Fibroblast of skin of abdomen (primary cell): ENCODE data around the gene NELL2.
"Not testable (repeated sequence)": the region's sequence is repeated elsewhere in the genome, so short reads cannot be mapped to it uniquely, and the experiment has no call there.

Experiments used
- DNase-seq: peaks from one replicate; pipeline ENCODE4 v3.0.0-alpha.2; 2013

Gene NELL2

DNA sequence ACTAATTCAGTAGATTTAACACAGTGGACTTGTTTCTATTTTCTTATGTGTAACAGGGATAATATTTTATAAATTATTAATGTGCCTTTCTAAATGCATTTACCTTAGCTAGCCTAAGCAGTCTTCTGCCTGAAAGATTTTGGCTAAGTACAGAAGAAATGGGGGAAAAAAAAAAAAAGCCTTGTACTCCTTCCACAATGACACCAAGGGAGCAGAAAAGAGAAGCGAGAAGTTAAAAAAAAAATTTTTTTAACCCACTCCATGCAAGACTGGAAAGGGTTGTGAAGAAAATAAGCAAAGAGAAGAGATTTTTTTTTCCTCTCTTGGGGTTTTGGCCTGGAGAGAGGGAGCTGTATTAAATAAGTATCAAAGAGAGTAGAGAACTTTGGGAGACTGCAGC, 28.7 kb downstream of the NELL2 start:
- DNase-seq, result no peak

DNA sequence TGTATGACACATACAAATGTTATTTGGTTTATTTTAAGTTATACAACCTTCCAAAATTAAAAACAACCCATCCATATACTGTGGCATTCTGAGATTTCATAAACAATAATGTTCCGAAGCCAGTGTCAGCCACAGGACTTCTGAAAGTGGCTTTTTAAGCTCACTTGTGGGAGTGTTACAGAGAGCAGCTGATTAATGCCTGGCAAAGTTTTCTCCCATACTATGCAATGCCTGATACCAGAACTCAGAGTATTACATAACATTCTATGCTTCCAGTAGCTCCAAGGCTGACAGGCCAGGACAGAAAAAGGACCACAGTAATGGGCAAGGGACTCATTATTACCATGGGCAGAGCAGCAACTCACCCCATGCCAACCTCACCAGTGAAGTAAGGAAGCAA, 29.3 kb downstream of the NELL2 start:
- DNase-seq, result no peak

DNA sequence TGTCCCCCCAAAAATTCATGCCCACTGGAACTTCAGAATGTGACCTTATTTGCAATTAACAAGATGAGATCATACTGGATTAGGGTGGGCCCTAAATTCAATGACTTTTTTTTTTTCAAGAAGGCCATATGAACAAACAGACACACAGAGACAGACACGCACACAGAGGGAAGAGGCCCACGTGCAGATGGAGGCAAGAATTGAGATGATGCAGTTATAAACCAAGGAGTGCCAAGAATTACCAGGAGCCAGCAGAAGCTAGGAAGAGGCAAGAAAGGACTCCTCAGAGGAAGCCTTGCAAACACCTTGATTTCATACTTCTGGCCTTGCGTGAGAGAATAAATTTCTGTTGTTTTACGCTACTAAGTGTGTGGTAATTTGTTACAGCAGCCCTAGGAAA, 33.4 kb downstream of the NELL2 start:
- no peak for DNase-seq

DNA sequence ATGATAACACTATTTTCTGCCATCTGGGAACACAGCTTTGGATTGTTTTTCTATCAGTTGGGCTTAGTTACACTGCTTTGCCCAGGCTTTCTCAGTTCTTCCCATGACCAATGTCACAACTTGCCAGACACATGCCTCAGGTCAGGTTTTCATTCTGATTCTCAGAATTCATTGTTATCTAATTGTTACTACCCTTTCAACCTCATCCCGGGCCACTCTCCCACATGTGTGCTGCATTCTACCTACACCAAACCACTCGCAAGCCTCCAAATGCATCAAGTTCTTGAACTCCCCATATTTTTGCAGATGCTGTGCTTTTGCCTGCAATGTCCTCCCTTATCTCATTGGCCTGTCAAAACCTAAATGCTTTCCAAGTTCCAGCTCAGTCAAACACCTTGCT, 36.3 kb downstream of the NELL2 start:
- DNase-seq, result no peak

DNA sequence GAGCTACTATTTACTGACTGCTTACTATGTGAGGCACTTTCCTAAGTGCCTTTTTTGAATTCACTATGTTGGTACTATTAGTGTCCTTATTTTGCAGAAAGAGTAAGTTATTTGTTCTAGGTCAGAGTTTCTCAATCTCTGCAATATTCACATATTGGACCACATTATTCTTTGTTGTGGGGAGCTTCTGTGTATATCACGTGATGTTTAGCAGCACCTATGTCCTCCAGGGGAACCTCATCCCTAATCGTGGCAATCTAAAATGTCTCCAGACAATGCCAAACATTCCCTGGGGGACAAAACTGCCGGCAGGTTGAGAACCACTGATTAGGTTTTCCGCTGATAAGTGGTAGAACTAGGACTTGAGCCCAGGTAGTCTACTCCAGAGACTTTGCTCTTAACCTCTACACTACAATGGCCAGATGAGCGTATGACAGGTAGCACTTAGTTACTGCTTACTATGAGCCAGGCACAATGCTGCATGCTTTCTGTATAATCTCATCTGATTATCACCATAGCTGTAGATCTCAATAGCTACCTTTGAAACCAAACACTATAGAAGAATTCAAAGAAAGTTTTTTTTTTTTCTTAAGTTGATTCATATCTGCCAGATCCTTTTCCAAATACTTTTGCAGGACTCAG, 38.9 kb downstream of the NELL2 start:
- DNase-seq, result no peak

DNA sequence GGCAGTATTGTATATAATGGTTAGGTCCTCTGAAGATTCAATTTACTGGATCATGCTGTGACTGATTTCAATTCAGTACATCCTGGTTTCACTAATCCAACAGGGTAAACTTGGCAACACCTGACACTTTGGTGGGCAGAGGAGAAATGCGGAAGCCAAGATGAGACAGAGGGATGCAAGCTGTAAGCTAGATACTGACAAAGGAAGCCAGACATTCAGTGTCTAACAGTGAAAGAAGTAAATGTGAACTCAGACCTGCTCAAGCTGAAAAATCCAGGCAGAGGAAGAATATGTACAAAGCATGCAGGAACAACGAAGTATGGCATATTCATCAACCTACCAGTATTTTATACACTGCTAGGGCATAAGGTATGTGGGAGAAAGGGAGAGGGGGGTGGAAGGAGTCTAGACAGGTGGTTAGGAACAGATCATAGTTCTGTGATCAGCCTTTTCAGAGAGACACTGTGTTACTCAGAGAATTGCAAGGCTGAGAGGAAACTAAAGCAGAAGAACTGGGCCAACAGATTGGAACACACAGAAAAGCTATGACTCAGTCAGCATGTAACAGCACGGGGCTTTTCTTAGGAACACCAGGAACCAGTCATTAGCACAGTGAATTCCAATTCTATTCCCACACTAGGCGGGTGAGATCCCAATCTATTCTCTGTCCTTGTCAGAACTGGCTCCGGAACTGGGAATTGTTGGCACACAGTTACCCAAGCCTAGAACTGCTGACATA, 40.3 kb downstream of the NELL2 start:
- DNase-seq, result no peak

DNA sequence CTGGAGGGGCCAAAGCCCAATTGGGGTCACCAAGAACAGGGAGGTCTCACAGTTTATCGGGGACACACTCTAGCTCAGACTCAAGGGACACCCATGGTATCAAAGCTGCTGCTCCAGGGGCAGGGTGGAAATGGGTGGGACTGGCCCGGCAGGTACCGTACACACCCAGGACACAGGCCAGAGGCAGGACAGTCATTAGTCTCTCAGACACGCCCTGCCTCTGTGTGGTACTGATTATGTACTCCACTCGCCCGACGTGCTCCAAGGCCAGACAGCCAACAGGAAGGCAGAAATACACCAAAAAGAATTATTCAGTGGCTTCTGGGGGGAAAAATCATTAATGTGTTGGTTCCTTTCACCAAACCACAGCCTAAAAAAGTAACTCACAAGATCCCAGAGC, 41.1 kb downstream of the NELL2 start:
- DNase-seq, result not testable (repeated sequence)

DNA sequence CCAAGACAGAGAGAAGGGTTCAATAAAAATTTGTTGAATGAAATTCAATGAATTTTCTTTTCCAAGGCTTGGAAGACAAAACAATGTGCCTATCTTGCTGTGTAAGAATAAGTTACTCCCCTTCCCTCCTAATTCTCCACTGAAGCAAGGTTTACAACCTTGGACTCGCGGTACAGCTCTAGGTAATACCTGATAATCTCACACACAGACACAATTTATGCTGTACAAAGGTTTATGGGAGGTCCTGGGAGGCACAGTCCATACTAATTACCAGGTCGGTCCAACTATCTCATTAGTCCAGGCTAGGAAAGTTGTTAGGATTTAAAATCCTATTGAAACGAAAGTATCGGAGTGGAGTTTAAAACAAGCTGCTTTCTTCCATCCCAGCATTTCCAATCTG, 42.6 kb downstream of the NELL2 start:
- DNase-seq, result no peak

DNA sequence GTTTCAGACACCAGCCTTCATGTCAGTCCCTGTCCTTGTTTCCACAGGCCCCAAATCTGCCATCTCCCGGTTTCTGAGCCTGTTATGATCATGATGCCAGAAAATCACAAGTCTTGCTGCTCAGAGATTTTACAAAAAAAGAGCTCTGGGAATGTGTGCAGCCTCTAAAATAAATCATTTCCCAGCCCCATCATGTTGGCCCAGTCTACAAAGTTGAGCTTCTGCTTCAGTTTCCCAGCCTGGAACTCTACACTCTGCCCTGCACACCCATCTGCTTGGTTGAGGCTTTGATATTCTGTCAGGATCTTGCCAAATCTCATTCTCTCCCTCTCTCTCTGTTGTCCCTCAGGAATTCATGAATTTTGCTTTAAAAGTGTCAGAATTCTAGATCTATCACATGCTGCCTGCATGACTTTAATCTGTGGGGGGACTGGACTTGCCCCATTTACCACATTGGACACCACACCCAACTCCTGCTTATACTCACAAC, 45.5 kb downstream of the NELL2 start:
- DNase-seq, result no peak

DNA sequence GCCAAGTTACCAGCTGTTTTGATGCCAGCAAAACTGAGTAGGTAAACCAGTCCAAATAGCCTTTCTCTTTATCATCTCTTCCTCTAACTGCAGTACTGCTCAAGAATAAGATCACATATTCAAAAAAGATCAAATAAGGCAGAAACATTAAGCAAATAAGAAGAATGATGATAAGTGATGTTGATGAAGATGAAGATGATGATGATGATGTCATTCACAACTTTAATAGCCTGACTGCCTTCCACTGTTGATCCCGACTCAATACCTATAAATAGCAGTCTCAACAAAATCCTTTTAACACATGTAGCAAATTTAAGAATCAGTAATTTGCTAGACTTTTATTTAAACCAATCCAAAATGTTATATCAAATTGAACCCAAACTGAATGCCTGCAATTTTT, 47.1 kb downstream of the NELL2 start:
- no peak for DNase-seq

DNA sequence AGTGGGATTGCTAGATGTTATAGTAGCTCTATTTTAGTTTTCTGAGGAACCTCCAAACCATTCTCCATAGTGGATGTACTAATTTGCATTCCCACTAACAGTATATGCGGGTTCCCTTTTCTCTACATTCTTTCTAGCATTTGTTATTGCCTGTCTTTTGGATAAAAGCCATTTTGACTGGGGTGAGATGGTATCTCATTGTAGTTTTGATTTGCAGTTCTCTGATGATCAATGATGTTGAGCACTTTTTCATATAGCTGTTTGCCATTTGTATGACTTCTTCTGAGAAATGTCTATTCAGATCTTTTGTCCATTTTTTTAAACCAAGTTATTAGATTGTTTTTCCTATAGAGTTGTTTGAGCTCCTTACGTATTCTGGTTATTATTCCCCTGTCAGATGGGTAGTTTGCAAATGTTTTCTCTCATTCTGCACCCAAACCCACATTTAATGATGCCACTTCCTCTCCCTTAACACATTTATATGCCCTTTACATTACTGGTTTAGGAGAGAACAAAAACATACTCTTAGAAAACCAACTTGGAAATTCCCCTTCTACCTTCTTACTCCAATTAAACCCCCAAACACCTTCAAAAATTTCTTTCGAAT, 48.2 kb downstream of the NELL2 start:
- no peak for DNase-seq

DNA sequence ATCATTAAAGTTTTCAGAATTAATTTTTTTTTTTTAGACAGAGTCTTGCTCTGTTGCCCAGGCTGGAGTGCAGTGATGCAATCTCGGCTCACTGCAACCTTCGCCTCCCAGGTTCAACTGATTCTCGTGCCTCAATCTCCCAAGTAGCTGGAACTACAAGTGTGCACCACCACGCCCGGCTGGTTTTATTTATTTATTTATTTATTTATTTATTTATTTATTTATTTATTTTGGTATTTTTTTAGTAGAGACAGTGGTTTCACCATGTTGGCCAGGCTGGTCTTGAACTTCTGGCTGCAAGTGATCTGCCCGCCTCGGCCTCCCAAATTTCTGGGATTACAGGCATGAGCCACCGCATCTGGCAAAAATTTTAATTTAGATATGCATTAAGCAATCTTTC, 54.4 kb downstream of the NELL2 start:
- DNase-seq, result not testable (repeated sequence)

DNA sequence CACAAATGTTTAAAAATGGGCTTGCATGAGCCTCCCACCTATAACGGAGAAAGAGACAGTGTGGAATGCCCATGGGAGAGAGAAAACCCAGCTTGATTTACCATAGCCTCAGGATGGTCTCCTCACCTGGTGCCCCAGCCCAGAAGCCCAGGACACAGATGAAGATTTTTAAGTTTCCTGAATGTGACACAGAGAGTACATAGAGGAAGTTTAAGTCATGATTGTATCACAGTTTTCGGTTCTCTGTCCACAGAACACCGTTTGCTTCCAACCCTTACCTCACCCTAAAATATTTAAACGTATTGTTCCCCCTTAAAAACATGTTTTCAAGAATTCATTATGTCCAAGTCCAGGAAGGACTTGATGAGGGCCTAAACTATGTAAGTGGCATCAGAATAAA, 56.2 kb downstream of the NELL2 start:
- no peak for DNase-seq

DNA sequence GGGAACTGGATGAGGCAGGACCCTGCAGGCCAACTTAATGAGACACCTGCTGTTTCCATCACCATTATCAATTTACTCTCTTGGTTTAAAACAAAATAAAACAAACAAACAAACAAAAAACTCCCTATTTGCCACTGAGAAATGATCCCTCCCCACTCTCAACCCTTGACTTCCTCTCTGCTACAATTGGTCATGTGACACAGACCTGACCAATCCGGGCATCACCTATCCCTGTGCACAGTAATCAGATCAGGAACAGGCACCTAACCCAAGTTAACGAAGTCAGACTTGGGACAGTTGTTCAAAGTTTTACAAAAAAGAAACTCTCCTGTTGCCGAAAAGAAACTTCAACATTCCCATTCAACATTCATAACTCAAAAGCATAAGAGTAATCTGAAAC, 58.4 kb downstream of the NELL2 start:
- no peak for DNase-seq

DNA sequence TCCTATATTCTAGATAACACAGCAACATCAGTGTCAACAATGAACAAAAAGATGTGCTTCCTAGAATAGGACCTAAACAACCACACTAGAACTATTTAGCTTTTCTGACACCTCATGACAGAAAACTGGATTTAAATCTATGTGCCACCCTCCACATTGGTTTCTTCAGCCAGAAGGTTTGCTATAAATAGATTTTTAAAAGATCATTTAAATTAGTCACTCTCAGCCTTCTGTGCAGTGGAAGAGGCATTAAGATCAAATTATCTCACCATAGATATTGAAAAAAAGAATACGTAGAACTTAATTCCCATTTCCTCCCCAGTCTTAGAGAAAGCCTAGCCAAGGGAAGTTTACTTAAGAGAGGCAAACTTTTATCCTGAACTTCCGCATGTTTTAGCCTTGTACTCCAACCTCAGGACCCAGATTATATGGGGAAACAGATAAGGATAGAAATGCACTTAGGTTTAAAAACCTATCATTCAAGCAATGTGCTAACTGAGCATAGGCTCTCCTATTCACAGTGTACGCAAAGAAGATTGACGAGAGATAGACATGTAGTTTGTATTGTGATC, 59.6 kb downstream of the NELL2 start:
- DNase-seq, result no peak

DNA sequence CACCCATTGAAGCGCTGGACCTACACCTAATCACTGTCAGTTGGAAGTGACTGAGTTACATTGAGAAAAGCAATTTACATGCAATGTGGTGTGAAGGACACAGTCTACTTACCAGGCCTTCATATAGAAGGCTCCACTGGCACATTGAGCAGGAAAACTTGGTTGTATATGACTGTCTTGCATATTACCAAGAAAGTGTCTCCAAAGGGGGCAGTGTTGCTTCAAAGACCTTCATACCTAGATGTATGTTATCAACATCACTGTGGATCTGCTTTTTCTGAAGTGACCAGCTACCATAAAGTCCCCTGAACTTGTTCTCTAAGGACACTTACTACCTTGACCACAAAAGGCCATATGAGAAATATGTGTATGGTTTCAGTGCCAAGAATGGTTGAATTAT, 64.1 kb downstream of the NELL2 start:
- DNase-seq, result no peak

DNA sequence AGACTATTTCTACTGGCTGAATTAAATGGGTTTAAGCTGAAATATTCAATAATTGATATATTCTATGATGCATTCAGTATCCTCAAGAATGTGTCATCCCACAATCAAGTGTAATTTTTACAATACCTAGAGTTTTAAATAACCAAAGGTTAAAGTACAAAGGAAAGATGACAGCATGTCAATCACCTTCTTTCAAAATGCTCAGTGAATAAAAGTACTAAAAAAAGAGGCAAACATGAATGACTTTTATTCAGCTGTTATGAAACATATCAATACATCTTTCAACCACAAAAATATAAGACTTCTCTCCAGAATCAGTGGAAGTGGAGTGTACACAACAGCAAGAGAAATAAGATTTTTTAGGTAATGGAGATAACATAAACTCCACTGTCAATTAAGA, 72.0 kb downstream of the NELL2 start:
- no peak for DNase-seq

DNA sequence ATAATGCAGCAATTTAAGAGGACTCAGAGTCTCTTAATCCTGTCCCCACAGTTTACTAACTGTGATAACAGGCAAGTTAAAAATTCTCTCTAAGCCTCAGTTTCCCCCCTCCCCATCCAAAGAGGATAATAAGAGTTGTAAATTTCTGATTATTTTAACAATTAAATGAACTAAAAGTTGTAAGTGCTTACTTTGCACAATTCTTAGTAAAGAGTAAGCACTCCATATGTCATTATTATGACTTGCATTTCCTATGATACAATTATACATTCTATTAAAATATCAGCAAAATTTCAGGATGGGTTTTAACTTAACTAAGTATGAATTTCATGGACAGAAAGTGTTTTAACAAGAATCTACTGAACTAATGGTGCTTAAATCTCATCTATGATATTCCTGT, 80.1 kb downstream of the NELL2 start:
- no peak for DNase-seq

DNA sequence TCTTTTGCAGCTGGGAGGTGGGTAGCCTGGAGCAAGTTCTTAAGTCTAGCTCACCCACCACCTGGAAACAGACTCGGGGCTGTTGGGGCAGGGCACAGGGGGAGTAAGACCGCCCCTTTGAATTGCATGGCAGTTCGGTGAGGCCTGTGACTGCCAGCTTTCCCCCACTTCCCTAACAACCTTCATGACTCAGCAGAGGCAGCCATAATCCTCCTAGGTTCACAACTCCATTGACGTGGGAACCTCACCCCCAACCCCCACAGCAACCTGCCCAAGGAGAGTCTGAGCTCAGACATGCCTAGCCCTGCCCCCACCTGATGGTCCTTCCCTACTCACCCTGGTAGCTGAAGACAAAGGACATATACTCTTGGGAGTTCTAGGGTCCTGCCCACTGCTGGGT, 87.4 kb downstream of the NELL2 start:
- no peak for DNase-seq

DNA sequence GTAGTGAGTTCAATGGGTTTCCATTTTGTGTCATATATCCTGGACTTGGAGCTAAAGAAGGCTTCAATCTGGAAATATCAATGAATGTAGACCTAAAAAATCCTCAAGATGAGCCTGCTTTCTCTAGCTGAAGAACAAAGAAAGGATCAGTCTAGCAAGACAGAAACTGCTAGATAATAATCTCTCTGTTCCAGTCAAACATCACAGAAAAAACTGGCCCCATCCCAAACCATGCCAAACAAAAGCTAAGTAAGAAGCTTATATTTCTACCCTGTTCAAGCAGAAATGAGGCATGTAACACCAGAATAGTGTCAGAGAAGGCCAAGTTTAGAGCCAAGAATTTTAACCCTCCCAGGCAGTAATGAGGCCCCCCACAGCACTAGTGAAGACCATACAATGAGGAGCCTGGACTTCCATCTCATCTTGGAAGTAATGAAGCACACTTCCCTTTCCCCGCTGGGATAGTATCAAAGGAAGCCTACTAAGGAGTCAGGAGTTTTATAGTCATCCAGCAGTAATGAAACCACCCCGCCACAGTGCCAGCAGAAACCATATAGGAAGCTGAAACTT, 95.8 kb downstream of the NELL2 start:
- DNase-seq, result no peak

DNA sequence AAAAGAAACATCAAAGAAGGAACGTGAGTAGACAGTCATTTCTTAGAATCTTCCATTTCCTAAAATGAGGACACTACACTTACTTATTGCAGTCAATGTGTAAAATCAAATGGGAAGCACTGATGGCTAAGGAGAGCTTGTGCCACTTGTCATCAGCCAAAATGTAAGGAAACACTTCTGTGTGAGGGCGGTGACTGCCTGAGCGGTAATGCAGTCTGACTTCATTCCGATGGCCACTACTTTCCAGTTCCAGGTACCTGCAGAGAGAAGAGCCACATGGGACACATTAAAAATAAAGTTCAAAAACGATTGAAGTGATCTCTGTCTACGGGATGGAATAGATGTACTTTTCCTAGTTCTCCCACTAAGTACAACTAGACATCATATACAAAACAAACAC, 96.3 kb downstream of the NELL2 start:
- no peak for DNase-seq

DNA sequence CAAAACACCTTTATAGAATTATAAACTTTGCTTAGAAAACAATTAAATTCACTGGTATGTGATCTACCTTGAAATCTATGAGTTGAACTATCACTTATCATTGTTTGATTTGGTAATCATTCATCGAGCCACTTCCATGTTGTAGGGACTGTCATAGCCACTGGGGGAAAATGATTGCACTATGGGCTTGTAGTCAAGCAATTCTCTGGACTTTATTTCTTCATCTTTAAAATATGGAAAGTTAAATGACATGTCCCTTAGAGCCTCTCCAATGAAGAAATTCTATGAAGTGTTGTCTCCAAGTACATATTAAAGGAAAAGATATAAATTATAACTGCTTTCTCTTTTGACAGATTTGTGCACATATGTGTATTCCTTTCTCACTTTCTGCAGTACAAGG, 97.3 kb downstream of the NELL2 start:
- DNase-seq, result no peak

DNA sequence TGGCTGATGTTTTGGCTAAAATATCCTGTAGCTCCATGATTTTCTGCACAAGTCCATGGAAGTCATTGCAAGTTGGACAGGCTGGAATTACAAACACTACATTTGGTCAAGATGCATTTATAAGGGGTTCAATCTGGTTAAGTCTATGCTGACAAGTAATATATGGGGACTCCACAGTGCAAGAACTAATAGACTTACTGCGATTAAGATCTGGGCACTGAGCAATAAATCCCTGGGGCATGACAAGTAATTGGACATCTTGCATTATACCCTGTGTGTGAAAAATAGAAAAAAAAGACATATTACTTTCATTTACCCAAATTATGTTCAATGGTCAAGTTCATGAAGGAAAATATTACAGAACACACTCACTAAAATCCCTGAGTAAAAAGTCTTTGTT, 99.1 kb downstream of the NELL2 start:
- no peak for DNase-seq
